NCI-H748 treated with DMSO at 0.1 percent for 48 hours (cell line): ENCODE results near the gene ANKRD27.
"Not testable (repeated sequence)": the region's sequence is repeated elsewhere in the genome, so short reads cannot be mapped to it uniquely, and the experiment has no call there.

Source experiments
- DNase-seq: peaks from one replicate; lab custom pipeline; 2025; lab: John Stamatoyannopoulos, UW

ANKRD27 gene

GRCh38 chr19:32674931-32675719 is at the start of gene ANKRD27:
Gene ANKRD27, minus strand, starts transcription at chr19:32675180. Its CDS starts 16,165 bp downstream, at chr19:32659015.
- DNase-seq, result peak; percentile 99

GRCh38 chr19:32720936-32721250 is 45.9 kb upstream of the ANKRD27 start:
- no peak for DNase-seq

- no peak for DNase-seq
Observed at GRCh38 chr19:32720216-32720935, 45.4 kb upstream of the ANKRD27 start.

GRCh38 chr19:32719611-32720059 is 44.7 kb upstream of the ANKRD27 start, which contains the start of gene TDRD12:
Gene TDRD12, plus strand, starts transcription at chr19:32719767. Its CDS starts 306 bp downstream, at chr19:32720073.
- no peak for DNase-seq

- no peak for DNase-seq
Observed at GRCh38 chr19:32718286-32718685, 43.3 kb upstream of the ANKRD27 start.

GRCh38 chr19:32717496-32717895 is 42.5 kb upstream of the ANKRD27 start:
- no peak for DNase-seq

GRCh38 chr19:32716203-32716602 is 41.2 kb upstream of the ANKRD27 start:
- DNase-seq, result not testable (repeated sequence)

- no peak for DNase-seq
Observed at GRCh38 chr19:32711747-32712146, 36.8 kb upstream of the ANKRD27 start.

GRCh38 chr19:32709032-32709431 is 34.1 kb upstream of the ANKRD27 start:
- DNase-seq, result no peak

GRCh38 chr19:32708457-32708856 is 33.5 kb upstream of the ANKRD27 start:
- no peak for DNase-seq

- not testable (repeated sequence) for DNase-seq
Observed at GRCh38 chr19:32704006-32704405, 29.0 kb upstream of the ANKRD27 start.

GRCh38 chr19:32702010-32702409 is 27.0 kb upstream of the ANKRD27 start:
- peak; percentile 54 for DNase-seq

- DNase-seq, result not testable (repeated sequence)
Observed at GRCh38 chr19:32700129-32700528, 25.1 kb upstream of the ANKRD27 start.

- DNase-seq, result not testable (repeated sequence)
Observed at GRCh38 chr19:32696771-32697170, 21.8 kb upstream of the ANKRD27 start.

- not testable (repeated sequence) for DNase-seq
Observed at GRCh38 chr19:32695506-32695905, 20.5 kb upstream of the ANKRD27 start.

- not testable (repeated sequence) for DNase-seq
Observed at GRCh38 chr19:32694851-32695250, 19.9 kb upstream of the ANKRD27 start.

GRCh38 chr19:32694316-32694715 is 19.3 kb upstream of the ANKRD27 start:
- DNase-seq, result not testable (repeated sequence)

- DNase-seq, result not testable (repeated sequence)
Observed at GRCh38 chr19:32693151-32694108, 18.4 kb upstream of the ANKRD27 start.

- DNase-seq, result no peak
Observed at GRCh38 chr19:32692727-32693061, 17.7 kb upstream of the ANKRD27 start.

GRCh38 chr19:32691952-32692726 is 17.2 kb upstream of the ANKRD27 start:
- no peak for DNase-seq

GRCh38 chr19:32691291-32691951 is 16.4 kb upstream of the ANKRD27 start, which contains the start of gene NUDT19:
Gene NUDT19, plus strand, starts transcription at chr19:32691821. Its CDS starts 140 bp downstream, at chr19:32691961.
- no peak for DNase-seq
